Measurements from ENCODE around the gene TBC1D3E.
"Not testable (repeated sequence)": the region's sequence is repeated elsewhere in the genome, so short reads cannot be mapped to it uniquely, and the experiment has no call there.

- not testable (repeated sequence) for TF ChIP-seq CTCF (IDR thresholded peaks at IDR 0.05; ENCODE audit: low read depth, low read length); EZH2phosphoT487 (IDR thresholded peaks at IDR 0.05; ENCODE audit: low read depth)
Measured at GRCh38 chr17:38094059-38094694, 33.6 kb upstream of the TBC1D3E start.
